HG02678 (cell line): ENCODE measurements around the gene SBK3.
A peak's percentile ranks its signal among the peaks of the same experiment; 100 is the strongest.
"Not testable (repeated sequence)": the region's sequence is repeated elsewhere in the genome, so short reads cannot be mapped to it uniquely, and the experiment has no call there.

Source experiments
- ATAC-seq: cut with Tn5 transposase; IDR thresholded peaks from one replicate; pipeline ENCODE4 v1.9.1; 2021; ENCODE audit warnings: mild to moderate bottlenecking, moderate library complexity; ENCODE audit not compliant: unreplicated experiment

SBK3 gene, protein sequence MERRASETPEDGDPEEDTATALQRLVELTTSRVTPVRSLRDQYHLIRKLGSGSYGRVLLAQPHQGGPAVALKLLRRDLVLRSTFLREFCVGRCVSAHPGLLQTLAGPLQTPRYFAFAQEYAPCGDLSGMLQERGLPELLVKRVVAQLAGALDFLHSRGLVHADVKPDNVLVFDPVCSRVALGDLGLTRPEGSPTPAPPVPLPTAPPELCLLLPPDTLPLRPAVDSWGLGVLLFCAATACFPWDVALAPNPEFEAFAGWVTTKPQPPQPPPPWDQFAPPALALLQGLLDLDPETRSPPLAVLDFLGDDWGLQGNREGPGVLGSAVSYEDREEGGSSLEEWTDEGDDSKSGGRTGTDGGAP

DNA sequence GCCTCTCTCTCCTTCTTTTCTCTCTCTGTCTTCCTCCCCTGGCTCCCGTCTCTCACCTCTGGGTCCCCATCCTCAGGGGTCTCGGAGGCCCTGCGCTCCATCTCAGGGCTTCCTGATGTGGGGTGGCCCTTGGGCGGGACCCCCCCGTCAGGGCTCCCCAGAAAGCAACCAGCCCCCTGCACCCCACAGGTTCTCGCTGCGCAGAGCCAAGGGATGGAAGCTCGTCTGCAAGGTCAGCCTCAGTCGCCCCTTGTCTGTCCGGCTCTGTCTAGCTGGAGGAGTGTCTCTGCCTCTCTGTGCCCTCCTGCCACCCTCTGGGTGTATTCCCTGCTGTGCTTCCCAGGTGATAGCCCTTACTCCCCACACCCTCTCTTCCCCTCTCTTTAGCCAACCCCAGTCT lies at the start of gene SBK3:
TSS of gene SBK3 (minus strand) at position 101 of the 400 bp plus-strand sequence. CDS start at position 101, 0 bp downstream.
- ATAC-seq, result no peak

DNA sequence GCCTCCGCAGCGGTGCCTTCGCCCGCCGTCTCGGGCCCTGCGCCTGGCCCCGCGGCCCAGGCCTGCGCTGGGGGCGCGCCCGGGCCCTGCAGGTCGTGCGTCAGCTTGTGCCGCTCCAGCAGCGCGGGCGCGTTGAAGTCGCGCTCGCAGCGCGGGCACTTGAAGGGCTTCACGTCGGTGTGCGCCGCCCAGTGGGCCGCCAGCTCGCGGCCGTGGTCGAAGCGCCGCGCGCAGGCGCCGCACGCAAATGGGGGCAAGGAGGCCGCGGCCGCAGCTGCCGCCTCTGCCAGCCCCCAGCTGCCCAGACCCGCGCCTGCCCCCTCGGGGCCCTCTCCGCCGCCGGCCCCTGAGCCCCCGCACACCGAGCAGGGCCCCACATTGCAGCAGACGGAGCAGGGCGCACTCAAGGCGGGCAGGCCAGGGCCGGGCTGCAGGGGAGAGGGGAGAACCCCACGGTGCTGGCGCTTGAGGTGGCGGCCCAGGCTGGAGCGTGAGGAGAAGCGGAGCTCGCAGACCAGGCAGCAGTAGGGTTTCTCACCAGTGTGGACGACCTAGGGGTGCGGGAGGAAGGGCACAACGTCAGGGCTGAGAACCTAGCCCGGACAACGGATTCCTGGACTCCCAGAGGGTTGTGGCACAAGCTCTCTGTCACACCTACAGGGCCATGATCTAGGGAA lies 47.9 kb upstream of the SBK3 start:
- ATAC-seq, result no peak

DNA sequence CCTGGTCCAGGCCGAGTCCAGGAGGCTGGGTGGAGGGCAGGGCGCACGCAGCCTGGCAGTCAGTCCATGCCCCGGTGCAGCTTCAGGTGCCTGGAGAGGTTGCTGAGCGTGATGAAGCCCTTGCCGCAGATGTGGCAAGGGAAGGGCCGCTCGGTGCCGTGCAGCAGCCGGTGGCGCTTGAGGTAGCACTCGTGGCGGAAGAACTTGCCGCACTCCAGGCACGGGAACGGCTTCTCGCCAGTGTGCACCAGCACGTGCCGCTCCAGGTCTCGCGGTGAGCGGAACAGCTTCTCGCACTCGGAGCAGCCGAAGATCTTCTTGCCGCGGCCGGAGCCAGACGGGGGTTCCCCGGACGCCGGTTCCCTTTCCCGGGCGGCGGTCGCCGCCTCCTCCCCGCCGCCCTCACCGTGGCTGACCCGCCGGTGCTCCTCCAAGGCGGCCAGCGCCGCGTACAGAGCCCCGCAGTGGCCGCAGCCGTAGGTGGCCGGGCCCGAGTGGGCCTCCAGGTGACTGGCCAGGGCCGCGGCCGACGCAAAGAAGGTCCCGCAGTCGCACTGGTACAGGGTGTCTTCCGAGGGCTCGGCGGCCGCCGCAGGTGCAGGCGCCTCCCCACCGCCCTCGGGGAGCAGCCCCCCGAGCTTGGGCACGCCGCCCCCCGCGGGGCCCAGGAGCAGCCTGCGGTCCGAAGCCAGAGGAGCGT lies 47.2 kb upstream of the SBK3 start:
- ATAC-seq, result no peak

DNA sequence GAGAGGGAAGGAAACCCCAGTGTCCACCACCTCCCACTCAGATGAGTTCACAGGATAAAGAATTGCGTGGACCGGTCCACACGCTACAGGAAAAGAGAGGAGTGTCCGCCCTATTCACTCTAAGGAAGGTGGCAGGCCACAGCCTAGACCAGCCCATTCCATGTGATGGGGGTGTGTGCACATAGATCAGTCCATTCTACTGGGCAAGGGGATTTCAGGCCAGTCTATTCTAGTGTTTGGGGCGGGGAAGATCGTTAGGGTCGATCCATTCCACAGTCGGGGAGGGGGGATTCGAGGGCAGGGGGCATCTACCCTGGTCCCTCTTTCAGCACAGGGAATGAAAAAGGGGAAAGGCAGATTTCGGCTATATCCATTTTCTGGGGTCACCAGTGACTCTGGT lies 46.2 kb upstream of the SBK3 start:
- ATAC-seq, result no peak

DNA sequence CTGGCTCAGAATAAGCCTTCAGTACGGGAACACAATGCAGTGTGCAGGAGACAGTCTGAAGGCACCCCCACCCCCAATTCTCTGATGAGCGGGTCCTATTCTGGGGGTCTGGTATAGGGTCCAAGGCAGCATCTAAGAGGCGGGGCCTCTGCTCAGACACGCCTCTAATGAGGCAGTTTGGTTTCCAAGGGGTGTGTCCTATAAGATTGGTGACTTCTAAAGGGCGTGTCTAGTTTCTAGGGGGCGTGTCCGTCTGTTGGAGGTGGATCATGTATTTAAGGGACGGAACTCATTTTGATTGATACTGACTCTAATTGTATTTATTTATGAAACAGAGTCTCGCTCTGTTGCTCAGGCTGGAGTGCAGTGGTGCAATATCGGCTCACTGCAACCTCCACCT lies 45.3 kb upstream of the SBK3 start:
- ATAC-seq, result no peak

DNA sequence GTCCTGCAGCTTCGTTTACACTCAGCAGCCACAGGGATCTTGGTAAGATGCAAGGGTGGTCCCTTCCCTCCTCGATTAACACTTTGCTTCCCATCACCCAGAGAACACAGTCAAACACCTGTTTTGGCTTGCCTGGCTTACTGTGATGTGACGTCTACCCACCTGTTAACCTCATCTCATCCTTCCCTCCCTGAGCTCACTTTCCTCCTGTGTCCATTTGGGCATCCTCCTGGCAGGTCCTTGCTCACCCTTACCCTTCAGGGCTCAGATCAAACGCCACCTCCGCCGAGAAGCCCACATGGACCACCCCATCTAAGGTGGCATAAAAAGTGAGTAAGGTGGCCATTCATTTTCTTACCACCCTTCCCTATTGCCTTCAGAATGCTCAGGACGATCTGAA lies 44.8 kb upstream of the SBK3 start:
- no peak for ATAC-seq

DNA sequence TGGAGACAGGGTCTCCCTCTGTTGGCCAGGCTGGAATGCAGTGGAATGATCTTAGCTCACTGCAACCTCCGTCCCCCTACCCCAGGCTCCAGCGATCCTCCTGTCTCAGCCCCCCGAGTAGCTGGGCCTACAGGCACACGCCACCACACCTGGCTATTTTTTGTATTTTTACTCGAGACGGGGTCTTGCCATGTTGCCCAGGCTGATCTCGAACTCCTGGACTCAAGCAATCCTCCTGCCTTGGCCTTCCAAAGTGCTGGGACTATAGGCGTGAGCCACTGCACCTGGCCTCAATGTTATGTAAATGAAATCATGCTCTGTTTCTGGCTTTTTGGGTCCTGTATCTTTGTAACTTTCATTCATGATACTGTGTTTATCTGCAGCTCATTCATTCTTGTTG lies 43.4 kb upstream of the SBK3 start:
- no peak for ATAC-seq

DNA sequence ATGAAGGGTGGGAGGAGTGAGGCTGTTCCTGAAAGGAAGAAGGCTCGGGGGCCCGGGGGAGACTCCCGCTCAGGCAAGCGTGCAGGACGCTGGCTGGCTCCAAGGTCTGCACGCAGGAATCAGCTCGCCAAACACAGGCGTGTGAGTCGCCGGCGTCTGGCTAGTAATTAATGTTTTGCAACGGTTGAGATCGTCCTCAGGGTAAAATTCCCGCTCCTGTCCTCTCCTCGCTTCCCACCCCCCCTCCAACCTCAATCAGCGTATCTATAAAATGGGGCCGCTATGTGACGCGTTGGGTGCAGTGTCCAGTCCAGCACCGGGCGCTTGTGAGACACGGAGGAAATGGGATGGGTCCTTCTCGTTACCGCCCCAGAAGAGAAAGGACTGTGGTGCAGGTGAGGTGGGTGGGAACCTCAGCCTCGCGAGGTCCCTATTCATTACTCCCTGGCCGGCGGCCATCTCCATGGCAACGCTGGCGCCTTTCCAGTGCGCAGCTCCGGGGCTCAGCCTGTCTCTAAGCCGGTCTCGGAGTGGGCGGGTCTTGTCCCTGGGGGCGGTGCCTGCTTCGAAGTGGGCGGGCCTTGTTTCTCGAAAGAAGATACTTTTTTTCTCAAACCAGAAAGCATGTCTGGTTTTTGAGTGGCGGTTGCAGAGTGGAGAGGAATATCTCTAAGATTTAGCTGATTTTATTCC lies 41.8 kb upstream of the SBK3 start:
- peak; percentile 88 for ATAC-seq

DNA sequence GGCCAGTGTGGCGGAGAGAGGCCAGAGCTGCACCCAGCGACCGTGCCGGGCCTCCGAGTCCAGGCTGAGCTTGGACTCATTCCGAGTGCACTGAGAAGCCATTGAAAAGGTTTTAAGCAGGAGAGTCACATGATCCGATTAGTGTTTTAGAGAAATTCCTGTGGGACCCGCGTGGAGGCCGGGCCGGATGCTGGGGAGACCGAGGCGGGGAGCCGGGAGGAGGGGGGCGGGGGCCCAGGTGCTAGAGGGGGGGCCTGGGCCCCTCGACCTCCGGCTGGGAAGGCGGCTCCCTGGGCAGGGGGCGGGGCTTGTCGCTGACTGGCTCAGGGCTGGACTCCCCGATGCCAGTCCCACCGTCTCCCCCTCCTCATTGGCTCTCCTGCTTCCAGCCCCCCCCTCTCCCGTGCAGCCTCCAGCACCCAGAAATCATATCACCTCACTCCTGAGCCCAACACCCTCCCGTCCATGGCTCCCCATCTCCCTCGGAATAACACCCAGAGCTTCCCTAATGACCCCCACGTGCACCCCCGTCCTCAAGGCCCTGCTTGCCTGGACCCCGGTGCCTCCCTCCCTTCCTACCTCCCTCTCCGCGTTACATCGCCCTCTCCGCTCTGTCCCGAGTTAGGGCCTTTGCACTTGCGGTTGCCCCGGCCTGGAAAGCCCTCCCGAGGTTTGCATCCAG lies 40.5 kb upstream of the SBK3 start:
- ATAC-seq, result no peak

DNA sequence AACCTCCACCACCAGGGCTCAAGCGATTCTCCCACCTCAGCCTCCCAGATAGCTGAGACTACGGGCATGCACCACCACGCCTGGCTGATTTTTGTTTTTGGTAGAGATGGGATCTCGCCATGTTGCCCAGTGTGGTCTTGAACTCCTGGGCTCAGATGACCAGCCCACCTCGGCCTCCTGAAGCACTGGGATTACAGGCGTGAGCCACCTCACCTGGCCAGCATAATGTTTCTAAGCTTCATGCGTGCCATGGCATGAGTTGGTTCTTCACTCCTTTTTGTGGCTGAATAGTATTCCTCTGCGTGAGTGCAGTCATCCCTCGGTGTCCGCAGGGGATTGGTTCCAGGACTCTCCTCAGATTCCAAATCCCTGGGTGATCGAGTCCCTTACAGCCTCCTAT lies 39.5 kb upstream of the SBK3 start:
- no peak for ATAC-seq

DNA sequence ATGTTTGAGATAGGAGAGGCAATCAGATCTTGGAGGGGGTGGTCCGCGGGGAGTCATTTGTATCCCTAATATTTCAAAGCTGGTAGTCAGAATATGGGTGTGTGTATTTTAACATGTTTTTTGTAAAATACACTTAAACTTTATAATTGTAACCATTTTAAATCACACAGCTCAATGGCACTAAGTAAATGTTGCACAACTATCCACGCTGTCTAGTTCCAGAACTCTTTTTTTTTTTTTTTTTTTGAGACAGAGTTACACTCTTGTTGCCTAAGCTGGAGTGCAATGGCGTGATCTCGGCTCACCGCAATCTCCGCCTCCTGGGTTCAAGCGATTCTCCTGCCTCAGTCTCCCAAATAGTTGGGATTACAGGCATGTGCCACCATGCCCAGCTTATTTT lies 38.6 kb upstream of the SBK3 start:
- not testable (repeated sequence) for ATAC-seq

DNA sequence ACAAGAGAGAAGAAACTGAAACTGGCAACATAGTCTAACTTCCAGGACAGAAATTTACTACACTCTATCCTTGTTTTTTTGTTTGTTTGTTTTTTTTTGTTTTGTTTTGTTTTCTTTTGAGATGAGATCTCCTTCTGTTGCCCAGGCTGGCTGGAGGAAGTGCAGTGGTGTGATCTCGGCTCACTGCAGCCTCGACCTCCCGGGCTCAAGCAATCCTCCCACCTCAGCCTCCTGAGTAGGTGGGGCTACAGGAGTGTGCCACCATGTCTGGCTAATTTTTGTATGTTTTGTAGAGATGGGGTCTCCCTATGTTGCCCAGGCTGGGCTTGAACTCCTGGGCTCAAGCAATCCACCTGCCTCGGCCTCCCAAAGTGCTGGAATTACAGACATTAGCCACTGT lies 36.9 kb upstream of the SBK3 start:
- not testable (repeated sequence) for ATAC-seq

DNA sequence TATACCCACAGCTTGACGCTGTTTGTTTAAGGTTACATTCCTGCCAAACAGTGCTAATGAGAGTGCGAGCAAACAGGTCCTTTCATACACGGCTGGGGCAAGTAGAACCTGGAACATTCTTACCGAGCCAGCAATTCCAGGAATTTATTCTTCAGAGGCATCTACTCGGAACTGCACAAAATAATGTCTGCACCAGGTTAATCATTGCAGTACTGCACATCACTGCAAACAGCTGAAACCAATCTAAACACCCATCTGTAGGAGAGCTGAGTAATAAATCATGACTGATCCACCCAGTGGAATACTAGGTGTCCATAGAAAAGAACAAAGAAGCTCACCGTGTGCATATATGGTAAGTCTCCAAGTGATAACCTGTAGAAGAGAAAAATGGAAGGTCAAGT lies 36.5 kb upstream of the SBK3 start:
- no peak for ATAC-seq

DNA sequence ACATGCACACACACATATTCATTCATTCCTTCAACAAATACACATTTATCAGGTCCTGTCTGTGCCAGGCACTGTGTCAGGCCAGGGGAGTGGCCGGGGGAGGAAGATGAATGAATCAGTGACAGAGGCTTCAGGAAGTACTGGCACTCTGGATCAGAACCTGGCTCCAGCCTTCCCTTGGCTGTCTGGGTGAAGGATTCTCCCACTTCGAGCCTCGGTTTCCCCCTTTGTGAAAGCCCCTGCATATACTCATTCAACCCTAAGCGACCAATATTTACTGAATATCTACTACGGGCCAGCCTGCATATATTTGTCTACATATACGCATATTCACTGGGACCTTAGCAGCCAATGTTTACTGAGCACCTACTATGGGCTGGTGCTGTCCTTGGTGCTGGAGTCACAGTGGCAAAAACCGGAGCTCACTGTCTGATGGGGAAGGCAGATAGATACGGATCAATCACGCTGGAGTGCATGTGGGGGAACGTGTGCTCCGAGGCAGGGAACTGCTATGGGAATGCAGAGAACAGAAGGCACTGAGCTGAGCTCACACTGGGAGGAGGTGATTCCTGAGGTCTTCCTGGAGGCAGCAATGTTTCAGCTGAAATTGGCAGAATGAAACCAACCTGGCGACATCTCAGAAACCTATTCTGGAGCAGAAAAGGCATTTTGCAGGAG lies 35.9 kb upstream of the SBK3 start:
- ATAC-seq, result peak; percentile 5

DNA sequence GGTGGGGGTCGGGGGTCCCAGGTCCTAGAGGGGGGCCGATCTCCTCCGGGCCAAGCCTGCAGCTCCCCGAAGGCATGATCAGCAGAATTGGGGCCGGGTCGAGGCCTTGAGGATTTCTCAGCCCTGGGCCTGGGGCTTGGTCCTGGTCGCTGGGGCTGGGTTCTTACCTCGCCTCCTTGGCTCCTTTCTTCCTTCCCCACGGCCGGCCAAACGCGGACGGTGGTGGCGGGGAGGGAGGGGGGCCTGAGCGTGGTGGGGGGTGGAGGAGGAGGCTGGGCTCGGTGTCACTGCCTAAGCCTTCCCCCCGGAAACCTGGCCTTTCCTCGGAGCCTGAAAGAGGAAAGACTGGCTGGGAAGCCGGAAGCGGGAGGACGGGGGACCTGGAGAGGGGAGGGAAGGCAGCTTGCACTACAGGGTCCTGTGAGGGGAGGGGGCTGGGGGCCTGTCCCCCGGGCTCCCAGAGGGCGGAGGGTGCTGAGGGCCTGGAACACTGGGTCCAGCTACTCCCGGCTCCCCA lies 35.3 kb upstream of the SBK3 start, which contains the start of gene ZNF579:
TSS of gene ZNF579 (minus strand) at position 221 of the 517 bp plus-strand sequence. CDS start 1,209 bp downstream, outside the sequence.
- ATAC-seq, result peak; percentile 54

DNA sequence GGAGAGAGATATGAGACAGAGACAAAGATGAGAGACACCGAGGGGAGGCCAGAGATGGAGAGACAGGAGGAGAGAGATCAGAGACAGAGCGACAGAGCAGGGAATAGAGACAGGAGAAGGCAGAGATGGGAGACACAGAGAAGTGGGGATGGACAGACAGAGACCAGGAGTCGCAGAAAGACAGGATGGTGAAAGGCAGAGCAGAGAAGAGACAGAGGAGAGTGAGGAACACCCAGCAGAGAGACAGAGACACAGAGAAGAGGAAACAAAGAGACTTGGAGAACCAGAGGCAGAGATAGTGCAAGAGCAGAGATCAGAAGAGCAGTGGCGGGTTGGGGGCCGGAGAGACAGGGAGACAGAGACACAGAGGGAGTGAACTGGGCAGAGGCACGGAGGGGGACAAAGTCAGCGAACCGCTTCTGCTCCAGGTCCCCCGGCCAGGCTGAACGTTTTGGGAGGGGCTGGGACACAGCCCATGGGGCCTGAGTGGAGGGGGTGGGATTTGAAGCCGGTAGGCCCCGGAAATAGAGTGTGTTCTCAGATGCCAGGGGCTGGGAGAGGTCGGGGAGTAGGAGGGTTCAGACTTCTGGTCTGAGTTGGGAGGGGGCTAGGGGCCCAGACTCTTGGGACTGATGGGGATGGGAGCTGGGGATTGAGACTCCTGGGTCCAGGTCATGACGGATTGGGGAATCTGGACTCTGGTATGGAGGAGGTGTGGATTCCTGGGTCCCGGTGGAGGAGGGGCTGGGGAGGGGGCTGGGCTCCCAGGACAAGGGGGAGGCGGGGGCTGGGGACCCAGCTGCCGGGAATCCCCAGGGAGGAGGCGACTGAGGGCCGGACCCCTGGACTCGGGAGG lies 34.7 kb upstream of the SBK3 start:
- ATAC-seq, result peak; percentile 29

DNA sequence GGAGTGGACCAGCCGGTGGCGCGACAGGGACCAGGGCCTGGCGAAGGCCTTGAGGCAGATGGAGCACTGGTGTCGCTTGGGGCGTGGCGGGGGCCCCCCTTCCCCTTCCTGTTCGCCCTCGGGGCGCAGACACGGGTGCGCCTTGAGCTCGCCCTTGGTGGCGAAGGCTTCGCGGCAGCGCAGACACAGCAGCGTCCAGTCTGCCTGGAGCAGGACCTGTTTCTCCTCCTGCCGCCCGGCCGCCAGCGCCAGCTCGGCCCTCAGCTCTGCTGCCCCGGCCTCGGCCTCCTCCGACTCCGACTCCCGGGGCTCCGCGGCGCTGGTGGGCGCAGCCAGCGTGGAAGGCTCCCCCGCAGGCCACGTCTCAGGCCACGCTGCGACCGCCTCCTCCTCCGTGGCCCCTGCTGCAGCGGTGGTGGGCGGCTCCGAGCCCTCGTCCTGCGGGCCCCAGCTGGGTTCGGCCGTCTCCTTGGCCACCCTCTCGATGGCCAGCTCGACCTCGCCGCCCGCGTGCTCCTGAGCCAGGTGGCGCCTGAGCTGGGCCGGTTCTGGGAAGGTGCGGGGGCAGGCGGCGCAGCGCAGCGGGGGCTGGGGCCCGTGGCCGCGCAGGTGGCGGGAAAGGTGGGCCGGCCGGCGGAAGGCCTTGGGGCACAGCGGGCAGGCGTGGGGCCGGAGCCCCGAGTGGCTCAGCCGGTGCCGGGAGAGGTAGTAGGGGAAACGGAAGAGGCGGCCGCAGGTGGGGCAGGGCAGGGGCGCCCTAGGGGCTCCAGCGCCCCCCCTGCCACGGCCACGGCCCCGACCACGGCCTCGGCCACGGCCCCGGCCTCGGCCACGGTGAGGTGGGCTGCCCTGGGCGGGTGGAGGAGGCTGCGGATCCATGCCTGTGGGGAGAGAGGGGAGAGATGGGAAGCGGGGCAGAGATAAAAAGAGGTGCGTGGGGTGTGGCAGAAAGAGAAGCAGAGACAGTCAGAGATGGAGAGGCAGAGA lies 33.7 kb upstream of the SBK3 start:
- ATAC-seq, result no peak
